DND-41 (cell line): Measurements from ENCODE around the gene SPRY2.

Source experiments
- EZH2 ChIP-seq: IDR thresholded peaks from 3 replicates; pipeline ENCODE4 v1.6.1; 2012; ENCODE audit warnings: borderline replicate concordance, low read depth, mild to moderate bottlenecking, moderate library complexity, low read length, inconsistent platforms; ENCODE audit not compliant: severe bottlenecking
- TF ChIP-seq, protein P1 (sequence below): IDR thresholded peaks from 2 replicates; pipeline ENCODE4 v1.5.1; 2012; ENCODE audit warnings: borderline replicate concordance, low read length, moderate library complexity, mild to moderate bottlenecking; ENCODE audit not compliant: poor library complexity, severe bottlenecking; ENCODE audit errors: extremely low read depth

DNA sequence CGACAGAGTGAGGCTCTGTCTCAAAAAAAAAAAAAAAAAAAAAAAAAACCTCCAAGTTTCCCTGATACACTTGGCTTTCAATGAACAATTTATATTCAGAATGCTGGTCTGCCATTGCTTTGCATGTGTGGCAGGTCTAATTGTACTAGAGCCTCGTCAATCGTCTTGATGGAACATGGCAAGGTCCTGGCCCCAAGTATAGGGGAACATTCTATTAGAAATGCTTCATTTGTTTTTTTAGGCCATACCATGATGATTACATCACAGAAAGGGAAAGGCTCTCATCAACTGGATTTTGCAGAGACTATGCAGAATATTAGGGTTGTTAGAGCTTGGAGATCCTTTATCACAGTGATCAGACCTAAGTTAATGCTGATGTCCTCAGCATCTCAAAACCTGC is 28.0 kb downstream of the SPRY2 start:
- TF ChIP-seq, protein P1, sequence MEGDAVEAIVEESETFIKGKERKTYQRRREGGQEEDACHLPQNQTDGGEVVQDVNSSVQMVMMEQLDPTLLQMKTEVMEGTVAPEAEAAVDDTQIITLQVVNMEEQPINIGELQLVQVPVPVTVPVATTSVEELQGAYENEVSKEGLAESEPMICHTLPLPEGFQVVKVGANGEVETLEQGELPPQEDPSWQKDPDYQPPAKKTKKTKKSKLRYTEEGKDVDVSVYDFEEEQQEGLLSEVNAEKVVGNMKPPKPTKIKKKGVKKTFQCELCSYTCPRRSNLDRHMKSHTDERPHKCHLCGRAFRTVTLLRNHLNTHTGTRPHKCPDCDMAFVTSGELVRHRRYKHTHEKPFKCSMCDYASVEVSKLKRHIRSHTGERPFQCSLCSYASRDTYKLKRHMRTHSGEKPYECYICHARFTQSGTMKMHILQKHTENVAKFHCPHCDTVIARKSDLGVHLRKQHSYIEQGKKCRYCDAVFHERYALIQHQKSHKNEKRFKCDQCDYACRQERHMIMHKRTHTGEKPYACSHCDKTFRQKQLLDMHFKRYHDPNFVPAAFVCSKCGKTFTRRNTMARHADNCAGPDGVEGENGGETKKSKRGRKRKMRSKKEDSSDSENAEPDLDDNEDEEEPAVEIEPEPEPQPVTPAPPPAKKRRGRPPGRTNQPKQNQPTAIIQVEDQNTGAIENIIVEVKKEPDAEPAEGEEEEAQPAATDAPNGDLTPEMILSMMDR: no peak
- no peak for TF ChIP-seq EZH2
